ENCODE data around the gene PCP4.

Gene PCP4

GRCh38 chr21:39900491-39900890 lies 33.3 kb downstream of the PCP4 start:
- Histone ChIP-seq H3K9ac (ENCODE audit: low read length) (no peak overlapping the region), H3K4me1 (ENCODE audit: insufficient read depth, low read length) (no peaks in the 10 kb centered on the region), H3K27ac (ENCODE audit: low read depth, low read length) (no peak overlapping the region), H3K4me3 (ENCODE audit: low read depth in 1 of 2, low read length in 2 of 2) (no peak overlapping the region), H3K36me3 (ENCODE audit: insufficient read depth, low read length) (no peaks in the 10 kb centered on the region), H3K27me3 (ENCODE audit: control insufficient read depth in 1 of 2, insufficient read depth in 2 of 2, low read length in 2 of 2) (no peaks in the 10 kb centered on the region), H3K9me3 (ENCODE audit: low read length) (no peaks in the 10 kb centered on the region)

- Histone ChIP-seq H3K9ac (ENCODE audit: low read length) (no peak overlapping the region), H3K9me3 (ENCODE audit: low read length) (no peaks in the 10 kb centered on the region), H3K36me3 (ENCODE audit: insufficient read depth, low read length) (no peaks in the 10 kb centered on the region), H3K4me3 (ENCODE audit: low read depth in 1 of 2, low read length in 2 of 2) (no peak overlapping the region), H3K27me3 (ENCODE audit: control insufficient read depth in 1 of 2, insufficient read depth in 2 of 2, low read length in 2 of 2) (no peaks in the 10 kb centered on the region), H3K27ac (ENCODE audit: low read depth, low read length) (no peak overlapping the region), H3K4me1 (ENCODE audit: insufficient read depth, low read length) (no peaks in the 10 kb centered on the region)
Observed at GRCh38 chr21:39900911-39901310, 33.7 kb downstream of the PCP4 start.

- Histone ChIP-seq H3K4me1 (ENCODE audit: insufficient read depth, low read length) (no peaks in the 10 kb centered on the region), H3K36me3 (ENCODE audit: insufficient read depth, low read length) (no peaks in the 10 kb centered on the region), H3K4me3 (ENCODE audit: low read depth in 1 of 2, low read length in 2 of 2) (no peak overlapping the region), H3K27me3 (ENCODE audit: control insufficient read depth in 1 of 2, insufficient read depth in 2 of 2, low read length in 2 of 2) (no peaks in the 10 kb centered on the region), H3K27ac (ENCODE audit: low read depth, low read length) (no peak overlapping the region), H3K9ac (ENCODE audit: low read length) (no peak overlapping the region), H3K9me3 (ENCODE audit: low read length) (no peaks in the 10 kb centered on the region)
Observed at GRCh38 chr21:39902986-39903385, 35.7 kb downstream of the PCP4 start.

GRCh38 chr21:39904457-39904856 lies 37.2 kb downstream of the PCP4 start:
- Histone ChIP-seq H3K36me3 (ENCODE audit: insufficient read depth, low read length) (no peaks in the 10 kb centered on the region), H3K9me3 (ENCODE audit: low read length) (no peaks in the 10 kb centered on the region), H3K27me3 (ENCODE audit: control insufficient read depth in 1 of 2, insufficient read depth in 2 of 2, low read length in 2 of 2) (no peaks in the 10 kb centered on the region), H3K27ac (ENCODE audit: low read depth, low read length) (no peak overlapping the region), H3K4me3 (ENCODE audit: low read depth in 1 of 2, low read length in 2 of 2) (no peak overlapping the region), H3K9ac (ENCODE audit: low read length) (no peak overlapping the region), H3K4me1 (ENCODE audit: insufficient read depth, low read length) (no peaks in the 10 kb centered on the region)

GRCh38 chr21:39908265-39908923 lies 41.2 kb downstream of the PCP4 start:
- Histone ChIP-seq H3K9ac (ENCODE audit: low read length) (no peak overlapping the region), H3K4me1 (ENCODE audit: insufficient read depth, low read length) (no peaks in the 10 kb centered on the region), H3K4me3 (ENCODE audit: low read depth in 1 of 2, low read length in 2 of 2) (no peak overlapping the region), H3K9me3 (ENCODE audit: low read length) (no peaks in the 10 kb centered on the region), H3K27ac (ENCODE audit: low read depth, low read length) (no peak overlapping the region), H3K27me3 (ENCODE audit: control insufficient read depth in 1 of 2, insufficient read depth in 2 of 2, low read length in 2 of 2) (no peaks in the 10 kb centered on the region), H3K36me3 (ENCODE audit: insufficient read depth, low read length) (no peaks in the 10 kb centered on the region)

GRCh38 chr21:39911286-39912199 lies 44.3 kb downstream of the PCP4 start:
- H3K4me3 ChIP-seq (ENCODE audit: low read depth in 1 of 2, low read length in 2 of 2) = no peak overlapping the region
- H3K9ac ChIP-seq (ENCODE audit: low read length) = no peak overlapping the region
- H3K9me3 ChIP-seq (ENCODE audit: low read length) = no peaks in the 10 kb centered on the region
- no peak overlapping the region for H3K27ac ChIP-seq (ENCODE audit: low read depth, low read length)
- H3K27me3 ChIP-seq (ENCODE audit: control insufficient read depth in 1 of 2, insufficient read depth in 2 of 2, low read length in 2 of 2) = no peaks in the 10 kb centered on the region
- no peaks in the 10 kb centered on the region for H3K36me3 ChIP-seq (ENCODE audit: insufficient read depth, low read length)
- no peaks in the 10 kb centered on the region for H3K4me1 ChIP-seq (ENCODE audit: insufficient read depth, low read length)

- no peak overlapping the region for H3K4me3 ChIP-seq (ENCODE audit: low read depth in 1 of 2, low read length in 2 of 2)
- H3K27me3 ChIP-seq (ENCODE audit: control insufficient read depth in 1 of 2, insufficient read depth in 2 of 2, low read length in 2 of 2) = no peaks in the 10 kb centered on the region
- H3K9me3 ChIP-seq (ENCODE audit: low read length) = no peaks in the 10 kb centered on the region
- H3K4me1 ChIP-seq (ENCODE audit: insufficient read depth, low read length) = no peaks in the 10 kb centered on the region
- no peak overlapping the region for H3K27ac ChIP-seq (ENCODE audit: low read depth, low read length)
- no peak overlapping the region for H3K9ac ChIP-seq (ENCODE audit: low read length)
- no peaks in the 10 kb centered on the region for H3K36me3 ChIP-seq (ENCODE audit: insufficient read depth, low read length)
Observed at GRCh38 chr21:39913706-39914305, 46.6 kb downstream of the PCP4 start.

GRCh38 chr21:39915881-39916280 lies 48.6 kb downstream of the PCP4 start:
- H3K4me3 ChIP-seq (ENCODE audit: low read depth in 1 of 2, low read length in 2 of 2) = no peak overlapping the region
- H3K4me1 ChIP-seq (ENCODE audit: insufficient read depth, low read length) = no peaks in the 10 kb centered on the region
- no peaks in the 10 kb centered on the region for H3K27me3 ChIP-seq (ENCODE audit: control insufficient read depth in 1 of 2, insufficient read depth in 2 of 2, low read length in 2 of 2)
- no peak overlapping the region for H3K9ac ChIP-seq (ENCODE audit: low read length)
- H3K36me3 ChIP-seq (ENCODE audit: insufficient read depth, low read length) = no peaks in the 10 kb centered on the region
- H3K9me3 ChIP-seq (ENCODE audit: low read length) = no peaks in the 10 kb centered on the region
- no peak overlapping the region for H3K27ac ChIP-seq (ENCODE audit: low read depth, low read length)

GRCh38 chr21:39918558-39918957 lies 51.3 kb downstream of the PCP4 start:
- no peaks in the 10 kb centered on the region for H3K36me3 ChIP-seq (ENCODE audit: insufficient read depth, low read length)
- no peak overlapping the region for H3K27ac ChIP-seq (ENCODE audit: low read depth, low read length)
- no peak overlapping the region for H3K9ac ChIP-seq (ENCODE audit: low read length)
- H3K4me3 ChIP-seq (ENCODE audit: low read depth in 1 of 2, low read length in 2 of 2) = no peak overlapping the region
- H3K27me3 ChIP-seq (ENCODE audit: control insufficient read depth in 1 of 2, insufficient read depth in 2 of 2, low read length in 2 of 2) = no peaks in the 10 kb centered on the region
- no peaks in the 10 kb centered on the region for H3K9me3 ChIP-seq (ENCODE audit: low read length)
- H3K4me1 ChIP-seq (ENCODE audit: insufficient read depth, low read length) = no peaks in the 10 kb centered on the region

GRCh38 chr21:39923476-39923875 lies 56.2 kb downstream of the PCP4 start:
- no peak overlapping the region for H3K4me3 ChIP-seq (ENCODE audit: low read depth in 1 of 2, low read length in 2 of 2)
- H3K4me1 ChIP-seq (ENCODE audit: insufficient read depth, low read length) = no peaks in the 10 kb centered on the region
- no peaks in the 10 kb centered on the region for H3K27me3 ChIP-seq (ENCODE audit: control insufficient read depth in 1 of 2, insufficient read depth in 2 of 2, low read length in 2 of 2)
- no peaks in the 10 kb centered on the region for H3K36me3 ChIP-seq (ENCODE audit: insufficient read depth, low read length)
- no peaks in the 10 kb centered on the region for H3K9me3 ChIP-seq (ENCODE audit: low read length)
- no peak overlapping the region for H3K27ac ChIP-seq (ENCODE audit: low read depth, low read length)
- no peak overlapping the region for H3K9ac ChIP-seq (ENCODE audit: low read length)

GRCh38 chr21:39924577-39925308 lies 57.5 kb downstream of the PCP4 start:
- no peaks in the 10 kb centered on the region for H3K9me3 ChIP-seq (ENCODE audit: low read length)
- no peak overlapping the region for H3K4me3 ChIP-seq (ENCODE audit: low read depth in 1 of 2, low read length in 2 of 2)
- H3K36me3 ChIP-seq (ENCODE audit: insufficient read depth, low read length) = no peaks in the 10 kb centered on the region
- H3K27me3 ChIP-seq (ENCODE audit: control insufficient read depth in 1 of 2, insufficient read depth in 2 of 2, low read length in 2 of 2) = no peaks in the 10 kb centered on the region
- no peak overlapping the region for H3K9ac ChIP-seq (ENCODE audit: low read length)
- no peak overlapping the region for H3K27ac ChIP-seq (ENCODE audit: low read depth, low read length)
- no peaks in the 10 kb centered on the region for H3K4me1 ChIP-seq (ENCODE audit: insufficient read depth, low read length)
